ENCODE measurements around the gene STPG3. TPM values are rescaled to one million over a fixed set of nuclear protein-coding genes. Genes with fewer than 3 reads are reported as not detected.

STPG3 gene
- total and polyA plus RNA-seq, 9 of the 15 experiments (the other 6 are each of a cell fraction or from before 2014, with no cell fraction given): not detected

DNA sequence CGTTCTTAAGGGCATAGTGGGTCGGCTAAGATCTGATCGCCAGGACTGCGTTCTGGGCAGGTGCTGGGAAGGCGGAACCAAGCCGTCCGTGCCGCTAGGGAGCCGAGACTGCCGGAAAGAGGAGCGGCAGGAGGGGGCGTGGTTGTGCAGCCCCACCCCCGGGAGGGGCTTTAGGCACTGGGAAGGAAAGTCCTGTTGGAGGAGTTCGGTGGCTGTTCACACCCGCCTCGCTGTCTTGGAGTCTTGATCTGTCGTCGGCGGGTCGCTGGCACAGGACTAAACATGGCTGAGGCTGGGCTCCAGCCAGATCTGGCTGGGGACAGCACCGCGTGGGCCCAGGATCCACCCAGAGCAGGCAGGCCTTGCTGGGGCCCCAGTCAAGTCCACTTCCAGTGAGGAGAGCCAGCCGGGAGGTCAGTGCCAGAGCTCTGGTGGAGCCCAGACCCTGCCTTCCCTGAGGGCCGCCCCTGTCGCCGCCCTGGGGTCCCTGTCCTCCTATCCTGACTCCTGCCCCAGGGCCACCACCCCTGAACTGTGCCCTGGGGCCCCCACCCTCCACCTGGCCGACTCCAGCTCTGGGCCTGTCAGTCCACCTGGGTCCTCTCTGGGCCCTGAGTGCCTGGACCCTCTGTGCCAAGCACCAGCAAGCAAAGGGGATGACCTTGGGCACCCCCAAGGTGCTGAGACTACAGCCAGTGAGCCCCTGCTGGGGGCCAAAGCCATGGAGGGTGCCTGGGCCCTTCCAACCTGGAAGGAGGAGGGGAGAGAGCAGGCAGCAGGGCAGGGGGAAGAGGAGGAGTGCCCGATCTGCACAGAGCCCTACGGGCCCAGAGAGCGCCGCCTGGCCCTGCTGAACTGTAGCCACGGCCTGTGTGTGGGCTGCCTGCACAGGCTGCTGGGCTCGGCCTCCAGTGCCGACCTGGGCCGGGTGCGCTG, 33.5 kb upstream of the STPG3 start (continued):
- TF ChIP-seq, protein P1, sequence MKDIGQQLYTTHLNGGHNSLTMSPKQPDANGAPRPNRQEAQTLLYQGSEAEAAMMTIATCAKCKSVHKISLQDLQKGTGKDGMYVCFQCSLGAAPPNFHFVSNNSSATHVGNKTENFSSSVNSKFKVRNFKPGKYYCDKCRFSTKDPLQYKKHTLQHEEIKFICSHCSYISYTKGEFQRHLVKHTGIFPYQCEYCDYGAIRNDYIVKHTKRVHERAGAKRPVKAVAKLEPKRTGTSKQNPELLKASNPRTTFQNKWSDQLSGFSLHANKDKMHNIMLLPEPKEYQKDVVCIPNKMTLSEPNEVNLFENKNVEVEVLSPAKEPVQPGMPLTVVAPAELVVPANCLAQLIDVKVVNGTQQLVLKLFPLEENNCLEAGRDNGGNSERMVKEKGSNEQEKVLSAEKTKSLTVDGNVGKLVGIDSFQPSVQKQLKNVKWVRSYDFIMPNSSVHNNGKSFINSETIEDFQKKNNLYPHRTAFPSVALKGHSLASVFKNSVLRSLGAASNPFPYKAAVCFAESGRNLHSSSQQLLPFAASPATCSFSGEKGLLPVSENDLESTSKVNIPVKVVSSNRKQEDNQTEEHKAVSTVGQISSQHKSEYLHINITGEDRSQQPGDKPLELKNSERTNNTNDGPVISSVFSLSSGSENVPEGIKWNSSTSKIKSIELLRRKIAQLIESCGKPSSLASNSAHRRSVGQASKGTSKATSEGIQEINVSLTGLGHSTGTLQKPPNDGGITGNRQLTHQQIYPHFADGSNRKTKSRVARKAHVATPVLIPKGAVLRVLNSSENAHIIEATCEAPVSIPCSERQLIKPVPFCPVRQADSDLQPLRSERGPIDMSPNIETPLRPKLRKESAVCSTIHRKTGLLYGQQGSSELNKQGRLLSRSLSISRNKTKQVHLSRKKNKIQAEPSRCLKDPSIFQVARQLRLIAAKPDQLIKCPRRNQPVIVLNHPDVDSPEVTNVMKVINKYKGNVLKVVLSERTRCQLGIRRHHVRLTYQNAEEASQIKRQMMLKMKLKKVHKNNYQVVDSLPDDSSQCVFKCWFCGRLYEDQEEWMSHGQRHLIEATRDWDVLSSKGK (CRISPR knock-in tag; IDR thresholded peaks at IDR 0.05): no peak
- no peak for TF ChIP-seq SMC3 (conservative IDR thresholded peaks at IDR 0.05; ENCODE audit: insufficient read depth, low read depth, low read length)
- TF ChIP-seq TSC22D4 (tag; IDR thresholded peaks at IDR 0.05): no peak
- TF ChIP-seq, protein P2, sequence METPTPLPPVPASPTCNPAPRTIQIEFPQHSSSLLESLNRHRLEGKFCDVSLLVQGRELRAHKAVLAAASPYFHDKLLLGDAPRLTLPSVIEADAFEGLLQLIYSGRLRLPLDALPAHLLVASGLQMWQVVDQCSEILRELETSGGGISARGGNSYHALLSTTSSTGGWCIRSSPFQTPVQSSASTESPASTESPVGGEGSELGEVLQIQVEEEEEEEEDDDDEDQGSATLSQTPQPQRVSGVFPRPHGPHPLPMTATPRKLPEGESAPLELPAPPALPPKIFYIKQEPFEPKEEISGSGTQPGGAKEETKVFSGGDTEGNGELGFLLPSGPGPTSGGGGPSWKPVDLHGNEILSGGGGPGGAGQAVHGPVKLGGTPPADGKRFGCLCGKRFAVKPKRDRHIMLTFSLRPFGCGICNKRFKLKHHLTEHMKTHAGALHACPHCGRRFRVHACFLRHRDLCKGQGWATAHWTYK (CRISPR knock-in tag; IDR thresholded peaks at IDR 0.05): 0 out of 2 replicates have a peak, but pooled peaks have one; percentile 38
- no peak for TF ChIP-seq U2AF1 (optimal IDR thresholded peaks at IDR 0.05; ENCODE audit: low read depth, low read length)
- peak; percentile 69 for TF ChIP-seq SP1 (CRISPR knock-in tag; IDR thresholded peaks at IDR 0.05)
- no peak for TF ChIP-seq ZNF175 (CRISPR knock-in tag; IDR thresholded peaks at IDR 0.05; ENCODE audit: low read depth)
- TF ChIP-seq ZNF561 (CRISPR knock-in tag; conservative IDR thresholded peaks at IDR 0.05): no peak
- TF ChIP-seq ZNF584 (CRISPR knock-in tag; IDR thresholded peaks at IDR 0.05; ENCODE audit: low read depth): no peak
- TF ChIP-seq POLR2G (IDR thresholded peaks at IDR 0.05; ENCODE audit: low read depth, low read length): peak; percentile 82
- no peak for TF ChIP-seq KDM1A (IDR thresholded peaks at IDR 0.05)
- TF ChIP-seq MED1 (CRISPR knock-in tag; IDR thresholded peaks at IDR 0.05; ENCODE audit: borderline replicate concordance): no peak
- TF ChIP-seq CREBBP (IDR thresholded peaks at IDR 0.05; ENCODE audit: low read depth, low read length): no peak
- TF ChIP-seq, protein P3, sequence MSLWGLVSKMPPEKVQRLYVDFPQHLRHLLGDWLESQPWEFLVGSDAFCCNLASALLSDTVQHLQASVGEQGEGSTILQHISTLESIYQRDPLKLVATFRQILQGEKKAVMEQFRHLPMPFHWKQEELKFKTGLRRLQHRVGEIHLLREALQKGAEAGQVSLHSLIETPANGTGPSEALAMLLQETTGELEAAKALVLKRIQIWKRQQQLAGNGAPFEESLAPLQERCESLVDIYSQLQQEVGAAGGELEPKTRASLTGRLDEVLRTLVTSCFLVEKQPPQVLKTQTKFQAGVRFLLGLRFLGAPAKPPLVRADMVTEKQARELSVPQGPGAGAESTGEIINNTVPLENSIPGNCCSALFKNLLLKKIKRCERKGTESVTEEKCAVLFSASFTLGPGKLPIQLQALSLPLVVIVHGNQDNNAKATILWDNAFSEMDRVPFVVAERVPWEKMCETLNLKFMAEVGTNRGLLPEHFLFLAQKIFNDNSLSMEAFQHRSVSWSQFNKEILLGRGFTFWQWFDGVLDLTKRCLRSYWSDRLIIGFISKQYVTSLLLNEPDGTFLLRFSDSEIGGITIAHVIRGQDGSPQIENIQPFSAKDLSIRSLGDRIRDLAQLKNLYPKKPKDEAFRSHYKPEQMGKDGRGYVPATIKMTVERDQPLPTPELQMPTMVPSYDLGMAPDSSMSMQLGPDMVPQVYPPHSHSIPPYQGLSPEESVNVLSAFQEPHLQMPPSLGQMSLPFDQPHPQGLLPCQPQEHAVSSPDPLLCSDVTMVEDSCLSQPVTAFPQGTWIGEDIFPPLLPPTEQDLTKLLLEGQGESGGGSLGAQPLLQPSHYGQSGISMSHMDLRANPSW (CRISPR knock-in tag; IDR thresholded peaks at IDR 0.05): no peak
- no peak for TF ChIP-seq TAL1 (IDR thresholded peaks at IDR 0.05)
- TF ChIP-seq, protein P4, sequence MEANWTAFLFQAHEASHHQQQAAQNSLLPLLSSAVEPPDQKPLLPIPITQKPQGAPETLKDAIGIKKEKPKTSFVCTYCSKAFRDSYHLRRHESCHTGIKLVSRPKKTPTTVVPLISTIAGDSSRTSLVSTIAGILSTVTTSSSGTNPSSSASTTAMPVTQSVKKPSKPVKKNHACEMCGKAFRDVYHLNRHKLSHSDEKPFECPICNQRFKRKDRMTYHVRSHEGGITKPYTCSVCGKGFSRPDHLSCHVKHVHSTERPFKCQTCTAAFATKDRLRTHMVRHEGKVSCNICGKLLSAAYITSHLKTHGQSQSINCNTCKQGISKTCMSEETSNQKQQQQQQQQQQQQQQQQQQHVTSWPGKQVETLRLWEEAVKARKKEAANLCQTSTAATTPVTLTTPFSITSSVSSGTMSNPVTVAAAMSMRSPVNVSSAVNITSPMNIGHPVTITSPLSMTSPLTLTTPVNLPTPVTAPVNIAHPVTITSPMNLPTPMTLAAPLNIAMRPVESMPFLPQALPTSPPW (CRISPR knock-in tag; IDR thresholded peaks at IDR 0.05): peak; percentile 59; the same call in 1 of the 2 replicates
- TF ChIP-seq HNRNPH1 (optimal IDR thresholded peaks at IDR 0.05; ENCODE audit: low read depth, low read length): no peak
- no peak for TF ChIP-seq BRCA1 (IDR thresholded peaks at IDR 0.05)
- TF ChIP-seq BRCA1 (CRISPR knock-in tag; IDR thresholded peaks at IDR 0.05): no peak
